HEK293 (cell line): Measurements from ENCODE around the gene NXN.

Experiments used
- CTCF ChIP-seq: fragments of 450-650 bp; formaldehyde crosslinking; IDR thresholded peaks from 2 replicates; pipeline ENCODE4 v1.5.1; 2016; ENCODE audit warnings: missing biosample characterization, missing genetic modification characterization
- KLF16 ChIP-seq: fragments of 450-650 bp; formaldehyde crosslinking; IDR thresholded peaks from 2 replicates; pipeline ENCODE4 v1.5.1; 2017; ENCODE audit warnings: missing biosample characterization, missing genetic modification characterization
- KLF9 ChIP-seq: fragments of 450-650 bp; formaldehyde crosslinking; IDR thresholded peaks from 2 replicates; pipeline ENCODE4 v1.5.1; 2016; ENCODE audit warnings: missing biosample characterization, missing genetic modification characterization, low read depth
- MYNN ChIP-seq: fragments of 450-650 bp; formaldehyde crosslinking; IDR thresholded peaks from 2 replicates; pipeline ENCODE4 v1.5.1; 2016; ENCODE audit warnings: missing biosample characterization, missing genetic modification characterization, borderline replicate concordance
- REPIN1 ChIP-seq: fragments of 450-650 bp; formaldehyde crosslinking; IDR thresholded peaks from 2 replicates; pipeline ENCODE4 v1.5.1; 2017; ENCODE audit warnings: missing biosample characterization, missing genetic modification characterization, low read depth
- REST ChIP-seq: fragments of 450-650 bp; formaldehyde crosslinking; IDR thresholded peaks from 2 replicates; pipeline ENCODE4 v1.5.1; 2016; ENCODE audit warnings: missing biosample characterization, missing genetic modification characterization
- SP3 ChIP-seq: fragments of 450-650 bp; formaldehyde crosslinking; IDR thresholded peaks from 2 replicates; pipeline ENCODE4 v1.5.1; 2016; ENCODE audit warnings: missing biosample characterization, missing genetic modification characterization
- YY1 ChIP-seq: fragments of 450-650 bp; formaldehyde crosslinking; IDR thresholded peaks from 2 replicates; pipeline ENCODE4 v1.5.1; 2018; ENCODE audit warnings: missing biosample characterization, missing genetic modification characterization
- ZBTB20 ChIP-seq: fragments of 450-650 bp; formaldehyde crosslinking; IDR thresholded peaks from 2 replicates; pipeline ENCODE4 v1.5.1; 2016; ENCODE audit warnings: missing biosample characterization, missing genetic modification characterization
- ZEB2 ChIP-seq: fragments of 450-650 bp; formaldehyde crosslinking; IDR thresholded peaks from 2 replicates; pipeline ENCODE4 v1.5.1; 2016; ENCODE audit warnings: missing biosample characterization, missing genetic modification characterization
- ZNF140 ChIP-seq: fragments of 450-650 bp; formaldehyde crosslinking; IDR thresholded peaks from 2 replicates; pipeline ENCODE4 v1.5.1; 2016; ENCODE audit warnings: missing biosample characterization, missing genetic modification characterization
- ZNF280D ChIP-seq: fragments of 450-650 bp; formaldehyde crosslinking; IDR thresholded peaks from 2 replicates; pipeline ENCODE4 v1.5.1; 2016; ENCODE audit warnings: missing biosample characterization, missing genetic modification characterization
- ZNF423 ChIP-seq: fragments of 450-650 bp; formaldehyde crosslinking; IDR thresholded peaks from 2 replicates; pipeline ENCODE4 v1.5.1; 2016; ENCODE audit warnings: missing biosample characterization, missing genetic modification characterization
- TF ChIP-seq, protein P1 (sequence below): fragments of 450-650 bp; formaldehyde crosslinking; IDR thresholded peaks from 2 replicates; pipeline ENCODE4 v1.5.1; 2016; ENCODE audit warnings: missing biosample characterization, missing genetic modification characterization, low read depth

GRCh38 chr17:1006054-1006453, 26.5 kb upstream of the NXN start:
- TF ChIP-seq REPIN1 (tag by site-specific recombination) (no peak), CTCF (no peak), ZNF423 (tag by site-specific recombination) (no peak), ZEB2 (tag by site-specific recombination) (no peak), SP3 (tag by site-specific recombination) (no peak), ZNF280D (tag by site-specific recombination) (no peak), YY1 (tag by site-specific recombination) (no peak), MYNN (no peak), KLF16 (no peak), KLF9 (tag by site-specific recombination) (no peak), ZNF140 (tag by site-specific recombination) (no peak), REST (tag by site-specific recombination) (no peak), ZBTB20 (no peak)
- TF ChIP-seq, protein P1, sequence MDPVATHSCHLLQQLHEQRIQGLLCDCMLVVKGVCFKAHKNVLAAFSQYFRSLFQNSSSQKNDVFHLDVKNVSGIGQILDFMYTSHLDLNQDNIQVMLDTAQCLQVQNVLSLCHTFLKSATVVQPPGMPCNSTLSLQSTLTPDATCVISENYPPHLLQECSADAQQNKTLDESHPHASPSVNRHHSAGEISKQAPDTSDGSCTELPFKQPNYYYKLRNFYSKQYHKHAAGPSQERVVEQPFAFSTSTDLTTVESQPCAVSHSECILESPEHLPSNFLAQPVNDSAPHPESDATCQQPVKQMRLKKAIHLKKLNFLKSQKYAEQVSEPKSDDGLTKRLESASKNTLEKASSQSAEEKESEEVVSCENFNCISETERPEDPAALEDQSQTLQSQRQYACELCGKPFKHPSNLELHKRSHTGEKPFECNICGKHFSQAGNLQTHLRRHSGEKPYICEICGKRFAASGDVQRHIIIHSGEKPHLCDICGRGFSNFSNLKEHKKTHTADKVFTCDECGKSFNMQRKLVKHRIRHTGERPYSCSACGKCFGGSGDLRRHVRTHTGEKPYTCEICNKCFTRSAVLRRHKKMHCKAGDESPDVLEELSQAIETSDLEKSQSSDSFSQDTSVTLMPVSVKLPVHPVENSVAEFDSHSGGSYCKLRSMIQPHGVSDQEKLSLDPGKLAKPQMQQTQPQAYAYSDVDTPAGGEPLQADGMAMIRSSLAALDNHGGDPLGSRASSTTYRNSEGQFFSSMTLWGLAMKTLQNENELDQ (tag by site-specific recombination), result no peak
